NCI-H748 (cell line): ENCODE results near the gene P3H3.

Experiments used
- DNase-seq: peaks from one replicate; lab custom pipeline; 2025; ENCODE audit not compliant: unreplicated experiment; lab: John Stamatoyannopoulos, UW

The P3H3 gene

DNA sequence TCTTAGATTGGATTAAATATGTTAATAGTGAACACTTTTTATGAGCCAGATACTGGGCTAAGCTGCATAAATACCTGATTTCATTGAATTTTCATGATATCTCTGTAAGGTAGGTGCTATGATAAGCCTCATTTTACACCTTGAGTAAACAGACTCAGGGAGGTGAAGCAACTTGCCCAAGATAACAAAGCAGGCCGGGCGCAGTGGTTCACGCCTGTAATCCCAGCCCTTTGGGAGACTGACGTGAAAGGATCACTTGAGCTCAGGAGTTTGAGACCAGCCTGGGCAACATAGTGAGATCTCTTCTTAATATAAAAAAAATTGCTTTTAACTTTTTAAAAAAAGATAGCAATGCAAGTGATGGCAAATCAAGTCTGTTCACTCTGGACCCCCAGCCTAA is 13.9 kb downstream of the P3H3 start:
- DNase-seq = no peak

DNA sequence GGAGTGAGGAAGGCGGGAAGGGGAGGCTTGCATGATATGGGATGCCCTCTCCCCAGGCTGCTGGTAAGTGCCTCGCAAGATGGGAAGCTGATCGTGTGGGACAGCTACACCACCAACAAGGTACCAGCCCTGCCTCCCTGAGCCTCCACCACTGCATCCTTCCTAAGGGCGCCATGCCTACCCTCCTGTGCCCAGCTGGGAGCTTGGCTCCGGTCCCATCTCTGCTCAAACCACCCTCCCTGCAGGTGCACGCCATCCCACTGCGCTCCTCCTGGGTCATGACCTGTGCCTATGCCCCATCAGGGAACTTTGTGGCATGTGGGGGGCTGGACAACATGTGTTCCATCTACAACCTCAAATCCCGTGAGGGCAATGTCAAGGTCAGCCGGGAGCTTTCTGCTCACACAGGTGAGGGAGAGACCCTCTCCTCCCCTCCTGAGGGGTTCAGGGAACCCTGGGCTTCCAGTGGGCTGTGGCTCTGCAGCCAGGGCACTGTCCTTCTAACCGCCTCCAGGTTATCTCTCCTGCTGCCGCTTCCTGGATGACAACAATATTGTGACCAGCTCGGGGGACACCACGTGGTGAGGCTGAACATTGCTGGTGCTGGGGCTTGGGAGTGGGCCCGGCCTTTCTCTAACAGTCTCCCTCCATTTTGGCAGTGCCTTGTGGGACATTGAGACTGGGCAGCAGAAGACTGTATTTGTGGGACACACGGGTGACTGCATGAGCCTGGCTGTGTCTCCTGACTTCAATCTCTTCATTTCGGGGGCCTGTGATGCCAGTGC is 15.1 kb downstream of the P3H3 start:
- no peak for DNase-seq

DNA sequence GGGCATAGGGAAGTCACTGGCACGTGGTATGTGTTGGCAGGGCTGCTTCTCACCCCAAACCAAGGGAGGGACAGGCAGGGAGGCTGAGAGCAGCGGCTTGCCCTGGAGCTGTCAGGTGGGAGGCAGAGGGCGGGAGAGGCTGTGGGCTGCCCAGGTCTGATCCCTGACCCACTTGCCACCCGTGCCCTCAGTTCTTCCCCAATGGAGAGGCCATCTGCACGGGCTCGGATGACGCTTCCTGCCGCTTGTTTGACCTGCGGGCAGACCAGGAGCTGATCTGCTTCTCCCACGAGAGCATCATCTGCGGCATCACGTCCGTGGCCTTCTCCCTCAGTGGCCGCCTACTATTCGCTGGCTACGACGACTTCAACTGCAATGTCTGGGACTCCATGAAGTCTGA is 17.2 kb downstream of the P3H3 start:
- no peak for DNase-seq

DNA sequence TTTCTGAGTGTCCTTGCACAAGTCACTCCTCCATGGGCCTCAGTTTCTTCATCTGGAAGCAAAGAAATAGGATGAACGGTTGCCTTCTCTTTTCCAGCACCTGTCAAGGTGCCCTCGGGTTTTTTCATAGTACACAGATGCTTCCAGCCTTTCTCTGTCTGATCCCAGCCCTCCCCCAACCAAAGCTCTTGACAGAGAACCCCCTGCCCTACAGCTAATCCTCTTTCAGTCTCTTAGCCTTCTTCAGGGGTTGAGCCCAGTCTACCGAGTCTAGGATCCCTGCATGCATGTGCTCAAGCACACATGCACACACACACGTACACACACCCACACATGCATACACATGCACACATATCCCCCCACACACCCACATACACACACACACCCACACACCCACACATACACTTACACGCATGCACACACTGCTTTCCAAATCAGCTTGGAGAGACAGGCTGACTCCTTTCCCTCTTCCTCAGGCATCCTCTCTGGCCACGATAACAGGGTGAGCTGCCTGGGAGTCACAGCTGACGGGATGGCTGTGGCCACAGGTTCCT is 18.2 kb downstream of the P3H3 start:
- DNase-seq = no peak

DNA sequence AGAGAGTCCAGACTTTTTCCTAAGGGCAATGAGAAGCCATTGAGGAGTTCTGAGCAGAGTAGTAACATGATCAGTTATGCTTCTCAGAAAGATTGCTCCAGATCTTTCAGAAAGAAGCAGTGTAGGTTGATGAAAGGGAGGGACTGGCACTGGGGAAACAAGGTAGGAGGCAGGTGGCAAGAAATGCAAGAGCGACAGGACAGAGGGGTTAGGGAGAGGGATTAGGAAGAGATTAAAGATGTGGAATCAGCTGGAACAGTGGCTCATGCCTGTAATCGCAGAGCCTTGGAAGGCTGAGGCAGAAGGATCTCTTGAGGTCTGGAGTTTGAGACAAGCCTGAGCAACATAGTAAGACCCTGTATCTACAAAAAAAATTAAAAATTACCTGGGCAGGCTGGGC is 19.5 kb downstream of the P3H3 start:
- no peak for DNase-seq

DNA sequence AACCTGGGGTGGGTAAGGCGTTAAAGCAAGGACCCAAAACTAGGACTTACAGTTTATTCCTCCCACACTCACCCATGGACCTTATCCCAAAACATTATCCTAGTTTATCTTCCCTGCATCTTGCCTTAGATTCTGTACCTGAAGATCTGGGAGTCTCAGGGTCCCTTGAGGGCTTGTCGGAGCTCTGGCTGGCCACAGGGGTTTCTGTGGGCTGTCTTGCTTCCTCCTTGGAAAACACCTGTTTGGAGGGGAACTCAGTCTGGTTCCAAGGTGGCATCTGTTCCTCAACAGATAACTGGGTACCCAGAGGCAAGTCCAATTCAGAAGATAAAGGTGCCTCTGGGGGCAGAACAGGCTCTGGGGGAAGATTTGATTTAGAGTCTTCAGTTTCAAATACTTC is 21.2 kb downstream of the P3H3 start:
- DNase-seq = no peak

DNA sequence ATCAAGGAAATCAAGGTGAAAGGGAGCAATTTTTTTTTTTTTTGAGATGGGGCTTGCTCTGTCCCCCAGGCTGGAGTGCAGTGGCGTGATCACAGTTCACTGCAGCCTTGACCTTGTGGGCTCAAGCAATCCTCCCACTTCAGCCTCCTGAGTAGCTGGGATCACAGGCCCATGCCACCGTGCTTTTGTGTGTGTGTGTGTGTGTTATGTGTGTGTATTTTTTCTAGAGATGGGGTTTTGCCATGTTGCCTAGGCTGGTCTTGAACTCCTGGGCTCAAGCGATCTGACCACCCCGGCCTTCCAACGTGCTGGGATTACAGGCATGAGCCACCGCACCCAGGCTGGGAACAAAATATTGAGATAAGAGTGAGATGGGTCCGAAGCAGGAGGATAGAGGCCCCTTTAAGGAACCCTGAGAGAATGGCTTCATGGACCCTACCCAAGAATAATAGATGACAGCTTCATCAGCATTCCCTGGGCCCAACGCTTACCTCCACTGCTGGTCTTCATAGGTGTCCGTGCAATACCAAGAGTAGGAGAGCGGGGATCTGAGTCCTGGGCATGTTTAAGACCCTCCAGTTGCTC is 21.9 kb downstream of the P3H3 start:
- no peak for DNase-seq

DNA sequence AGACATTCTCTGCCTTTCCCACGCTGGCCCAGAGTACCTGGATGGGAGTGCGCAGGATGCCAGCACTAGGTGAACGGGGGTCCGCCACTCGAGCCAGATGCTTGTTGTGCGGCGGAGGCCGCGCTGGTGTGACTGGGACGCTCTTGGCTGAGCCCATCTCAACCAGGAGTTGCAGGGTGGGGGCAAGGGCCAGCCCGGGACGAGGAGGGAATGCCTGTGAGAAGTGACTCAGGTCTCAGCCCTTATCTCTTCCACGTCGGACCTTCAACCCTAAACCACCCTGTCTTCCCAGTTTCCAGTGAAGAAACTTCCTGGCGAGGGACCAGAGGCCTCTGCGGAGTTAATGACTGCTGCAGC is 22.6 kb downstream of the P3H3 start:
- DNase-seq = no peak

DNA sequence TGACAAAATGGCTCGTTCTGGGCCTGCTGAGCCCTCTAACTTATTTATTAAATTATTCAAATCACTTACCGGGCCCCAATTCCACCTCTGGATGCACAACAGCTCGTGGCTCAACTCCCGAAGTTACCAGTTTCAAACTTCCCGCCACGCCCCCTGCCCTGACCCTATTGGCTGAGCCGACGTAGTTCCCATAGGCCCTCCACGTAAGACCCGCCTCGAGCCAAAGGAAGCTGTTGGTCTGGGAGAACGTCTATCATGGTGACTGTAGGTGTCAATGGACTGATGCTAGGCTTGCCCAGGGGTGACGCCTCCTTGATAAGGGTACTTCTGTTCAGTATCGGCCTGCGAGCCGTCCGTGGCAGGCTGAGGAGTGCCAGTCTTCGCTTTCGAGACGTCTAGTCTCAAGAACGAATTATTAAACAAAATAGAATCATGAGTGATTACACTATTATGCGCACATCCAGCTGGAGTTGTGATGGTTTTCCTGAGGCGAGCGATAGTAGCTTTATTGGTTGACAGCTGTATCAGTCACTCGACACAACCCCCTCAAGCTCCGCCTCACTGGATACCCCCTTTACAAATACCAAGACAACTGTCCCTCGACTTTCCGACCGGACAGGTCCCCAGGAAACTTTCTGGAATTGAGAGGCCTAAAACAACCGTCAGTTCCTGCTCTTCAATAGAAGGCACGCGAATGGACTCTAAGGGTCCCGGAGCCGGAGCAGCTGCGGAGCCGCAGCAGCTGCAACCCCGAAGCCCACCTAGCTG is 23.1 kb downstream of the P3H3 start, which contains the start of gene CDCA3:
CDCA3 (minus strand) TSS at position 134 of the 768 bp plus-strand sequence. CDS start 334 bp downstream, outside the sequence.
- peak; percentile 98 for DNase-seq

DNA sequence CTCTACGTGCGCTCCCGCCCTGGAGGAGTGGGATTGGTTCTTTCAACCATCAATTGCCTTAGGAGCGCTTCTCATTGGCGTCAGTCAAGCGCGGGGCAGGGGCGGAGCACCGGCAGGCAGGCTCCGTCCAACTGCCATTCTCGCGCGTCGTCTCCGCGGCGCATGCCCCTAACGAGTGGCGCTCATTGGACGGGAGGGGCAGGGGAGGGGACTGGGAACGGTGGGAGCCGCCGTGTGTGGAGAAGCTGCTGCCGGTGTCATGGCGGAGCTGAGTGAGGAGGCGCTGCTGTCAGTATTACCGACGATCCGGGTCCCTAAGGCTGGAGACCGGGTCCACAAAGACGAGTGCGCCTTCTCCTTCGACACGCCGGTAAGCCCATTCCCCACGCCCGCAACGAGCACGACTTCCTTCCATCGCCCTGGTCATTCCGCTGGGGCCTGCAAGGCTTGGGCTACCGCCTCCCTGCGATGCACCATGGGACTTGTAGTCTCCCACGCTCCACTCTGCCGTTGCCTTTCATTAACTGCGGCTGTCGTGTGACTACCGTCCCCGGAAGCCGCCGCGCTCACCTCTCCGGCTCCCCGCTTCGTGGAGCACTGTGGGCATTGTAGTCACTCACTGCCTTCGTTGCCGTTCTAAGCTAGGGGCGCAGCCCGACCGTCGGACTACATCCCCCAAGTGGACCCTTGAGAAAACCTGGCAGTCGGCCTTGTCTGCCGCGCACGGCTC is 23.9 kb downstream of the P3H3 start, which contains the start of gene USP5:
USP5 (plus strand) TSS at position 230 of the 730 bp plus-strand sequence; CDS start at position 260, 30 bp downstream.
- DNase-seq = peak; percentile 99

DNA sequence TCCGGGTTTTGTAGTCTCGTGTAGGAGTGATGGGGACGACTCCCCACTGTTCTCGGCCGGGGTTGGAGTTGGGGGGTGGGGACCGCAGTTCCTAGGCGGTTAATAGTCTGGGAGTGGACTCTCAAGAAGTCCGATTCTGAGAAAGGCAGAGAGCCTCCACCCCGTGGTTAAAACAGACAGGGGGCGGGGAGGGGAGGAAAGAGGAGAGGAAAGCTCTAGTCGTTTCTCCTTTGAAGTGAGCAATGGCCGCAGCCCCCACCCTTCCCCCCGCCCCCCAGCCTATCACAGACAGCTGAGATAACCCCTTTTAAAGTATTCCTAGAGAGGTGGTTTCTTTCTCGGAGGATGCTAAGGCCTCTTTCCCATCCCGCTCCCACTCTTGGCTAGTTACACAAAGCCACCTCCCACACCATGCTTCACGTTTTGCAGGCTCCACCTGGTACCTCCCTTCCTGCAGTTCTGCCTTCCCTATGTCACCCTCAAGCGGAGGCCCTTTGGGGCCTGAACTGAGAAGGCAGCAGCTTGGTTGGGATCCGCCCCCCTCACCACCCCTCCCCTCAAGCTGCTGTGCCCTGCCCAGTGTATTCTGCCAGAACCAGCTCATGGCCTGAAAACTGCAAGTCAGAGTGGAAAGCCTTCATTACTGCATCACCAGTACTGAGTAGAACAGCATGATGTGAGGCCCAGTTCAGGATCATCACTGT is 24.6 kb downstream of the P3H3 start:
- DNase-seq = peak; percentile 40

DNA sequence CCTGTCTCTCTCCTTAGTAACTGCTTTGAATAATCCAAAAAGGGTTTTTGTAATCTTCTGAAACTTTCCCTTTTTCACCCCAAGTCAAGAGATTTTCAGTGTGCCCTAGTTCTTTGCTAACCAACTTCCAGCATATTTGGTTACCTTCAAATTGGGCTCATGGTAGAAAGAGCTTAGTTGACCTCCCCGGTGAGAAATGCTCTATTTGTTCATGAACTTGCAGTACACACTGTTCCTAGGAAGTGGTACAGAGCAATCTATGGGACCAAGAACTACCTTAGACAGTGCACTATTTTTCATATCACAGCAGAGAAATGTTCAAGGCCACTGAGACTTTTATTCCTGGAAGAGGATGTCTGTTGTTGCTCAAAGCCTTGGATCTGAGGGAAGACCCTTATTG is 25.4 kb downstream of the P3H3 start:
- no peak for DNase-seq

DNA sequence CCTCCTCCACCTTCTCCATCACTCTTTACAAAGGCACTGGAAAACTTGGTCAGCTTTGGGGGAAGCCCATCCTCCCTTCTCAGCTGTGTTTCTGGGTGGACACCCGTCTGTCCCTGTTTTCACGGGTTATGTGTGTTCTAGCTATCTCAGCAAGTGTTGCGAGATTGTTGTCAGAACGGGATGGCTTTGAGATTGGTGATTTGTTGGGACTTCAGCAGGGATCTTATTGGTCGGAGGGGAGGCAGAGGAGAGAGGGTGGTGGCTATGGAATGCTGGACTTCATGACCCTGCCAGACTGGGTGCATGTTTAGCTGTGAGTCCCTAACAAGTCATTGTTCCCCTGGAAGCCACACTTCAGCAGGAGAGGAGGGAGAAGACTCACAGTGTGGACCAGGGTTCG is 25.8 kb downstream of the P3H3 start:
- no peak for DNase-seq

DNA sequence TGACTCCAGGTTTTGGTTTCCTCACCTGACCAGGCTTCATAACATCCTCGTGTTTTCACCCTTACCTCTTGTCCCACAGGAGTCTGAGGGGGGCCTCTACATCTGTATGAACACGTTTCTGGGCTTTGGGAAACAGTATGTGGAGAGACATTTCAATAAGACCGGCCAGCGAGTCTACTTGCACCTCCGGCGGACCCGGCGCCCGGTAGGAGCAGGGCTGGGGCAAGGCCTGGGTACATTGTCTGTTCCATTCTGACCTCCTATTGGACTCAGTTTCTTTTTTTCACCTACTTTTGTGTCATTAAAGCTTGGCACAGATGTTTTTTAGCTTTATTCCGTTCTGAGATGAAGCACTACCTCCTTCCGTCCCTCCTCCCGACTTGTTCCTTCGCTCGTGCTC is 27.1 kb downstream of the P3H3 start:
- no peak for DNase-seq

DNA sequence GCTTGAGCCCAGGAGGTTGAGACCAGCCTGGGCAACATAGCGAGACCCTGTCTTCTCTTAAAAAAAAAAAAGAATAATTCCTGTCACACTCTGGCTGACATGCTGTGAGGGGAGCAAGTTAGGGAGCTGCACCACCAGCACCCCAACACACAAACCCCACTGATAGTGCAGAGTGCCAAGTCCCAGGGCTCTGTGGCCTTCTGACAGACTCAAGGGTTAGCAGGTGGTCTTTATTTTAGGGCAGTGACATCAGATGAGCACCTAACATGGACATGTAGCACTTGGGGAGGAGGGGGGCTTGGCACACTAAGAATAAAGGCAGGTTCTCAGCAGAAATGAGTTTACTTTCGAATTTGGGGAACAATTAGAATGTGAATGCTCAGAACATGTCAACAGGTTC is 30.6 kb downstream of the P3H3 start:
- DNase-seq = no peak

DNA sequence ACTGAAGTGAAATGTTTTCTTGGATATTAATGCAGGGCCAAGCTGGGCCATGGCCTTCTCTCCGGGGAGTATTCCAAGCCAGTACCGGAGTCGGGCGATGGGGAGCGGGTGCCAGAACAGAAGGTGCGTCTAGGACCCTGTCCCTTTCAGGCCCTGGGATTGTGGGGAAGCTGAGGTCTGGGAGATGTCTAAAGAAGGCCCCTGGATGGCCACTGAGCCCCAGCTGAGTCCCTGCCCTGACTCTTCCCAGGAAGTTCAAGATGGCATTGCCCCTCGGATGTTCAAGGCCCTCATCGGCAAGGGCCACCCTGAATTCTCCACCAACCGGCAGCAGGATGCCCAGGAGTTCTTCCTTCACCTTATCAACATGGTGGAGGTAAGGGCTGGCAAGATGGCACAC is 31.9 kb downstream of the P3H3 start:
- no peak for DNase-seq

DNA sequence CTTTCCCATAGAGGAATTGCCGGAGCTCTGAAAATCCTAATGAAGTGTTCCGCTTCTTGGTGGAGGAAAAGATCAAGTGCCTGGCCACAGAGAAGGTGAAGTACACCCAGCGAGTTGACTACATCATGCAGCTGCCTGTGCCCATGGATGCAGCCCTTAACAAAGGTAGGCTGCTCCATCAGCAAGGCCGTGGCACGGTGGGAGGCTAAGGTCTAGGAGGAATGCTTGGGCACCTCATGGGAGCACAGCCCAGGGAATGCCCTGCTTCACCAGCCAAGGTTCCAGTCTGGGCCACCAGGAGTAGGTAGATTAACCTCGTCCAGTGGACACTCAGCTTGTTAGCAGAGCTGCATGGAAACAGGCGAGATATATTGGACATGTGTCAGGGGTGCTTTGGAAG is 32.7 kb downstream of the P3H3 start:
- no peak for DNase-seq

DNA sequence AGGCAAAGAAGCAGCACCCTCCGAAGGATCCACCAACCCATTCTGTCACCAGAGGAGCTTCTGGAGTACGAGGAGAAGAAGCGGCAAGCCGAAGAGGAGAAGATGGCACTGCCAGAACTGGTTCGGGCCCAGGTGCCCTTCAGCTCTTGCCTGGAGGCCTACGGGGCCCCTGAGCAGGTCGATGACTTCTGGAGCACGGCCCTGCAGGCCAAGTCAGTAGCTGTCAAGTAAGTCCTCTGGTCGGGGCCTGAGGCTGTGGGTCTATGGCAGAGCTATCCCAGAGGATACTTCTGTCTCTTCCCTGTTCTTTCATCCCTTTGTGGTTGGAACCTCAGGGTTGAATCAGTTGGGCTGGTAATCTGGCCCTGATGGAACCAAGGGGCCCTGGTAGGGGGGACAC is 33.2 kb downstream of the P3H3 start:
- DNase-seq = no peak

DNA sequence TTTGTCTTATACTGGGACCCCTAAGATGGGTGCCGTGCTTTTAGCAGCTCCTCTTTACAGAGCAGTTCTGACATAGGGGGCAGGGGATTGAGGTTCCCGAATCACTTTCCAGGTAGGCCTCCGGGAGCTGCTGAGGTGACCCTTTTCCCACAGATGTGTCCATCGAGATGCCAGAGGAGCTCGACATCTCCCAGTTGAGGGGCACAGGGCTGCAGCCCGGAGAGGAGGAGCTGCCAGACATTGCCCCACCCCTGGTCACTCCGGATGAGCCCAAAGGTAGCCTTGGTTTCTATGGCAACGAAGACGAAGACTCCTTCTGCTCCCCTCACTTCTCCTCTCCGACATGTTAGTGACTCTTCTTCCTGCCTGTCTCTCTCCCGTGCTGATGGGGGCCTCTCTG is 34.8 kb downstream of the P3H3 start:
- no peak for DNase-seq

DNA sequence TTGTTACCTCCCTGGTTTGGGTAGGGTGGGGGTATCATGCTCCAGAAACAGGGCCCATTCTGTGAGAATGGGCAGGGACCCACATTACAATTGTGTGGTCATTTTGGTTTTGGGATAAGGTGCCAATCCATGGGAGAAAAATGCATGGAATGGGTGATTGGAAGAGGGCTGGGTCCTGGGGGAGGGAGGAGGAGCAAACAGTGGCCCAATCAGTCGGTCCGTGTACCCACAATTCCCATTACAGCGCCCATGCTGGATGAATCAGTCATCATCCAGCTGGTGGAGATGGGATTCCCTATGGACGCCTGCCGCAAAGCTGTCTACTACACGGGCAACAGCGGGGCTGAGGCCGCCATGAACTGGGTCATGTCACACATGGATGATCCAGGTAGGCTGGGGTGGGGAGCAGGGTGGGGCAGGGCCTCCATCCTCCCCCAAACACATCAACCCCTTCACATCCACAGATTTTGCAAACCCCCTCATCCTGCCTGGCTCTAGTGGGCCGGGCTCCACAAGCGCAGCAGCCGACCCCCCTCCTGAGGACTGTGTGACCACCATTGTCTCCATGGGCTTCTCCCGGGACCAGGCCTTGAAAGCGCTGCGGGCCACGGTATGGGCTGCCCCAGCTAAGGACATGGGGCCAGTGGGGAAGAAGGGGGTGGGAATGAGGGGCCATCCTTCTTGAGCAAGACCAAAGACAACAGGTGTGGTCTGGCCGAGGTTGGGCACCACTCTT is 35.5 kb downstream of the P3H3 start:
- DNase-seq = no peak
